Measurements from ENCODE around the gene XK.
A peak's percentile ranks its signal among the peaks of the same experiment; 100 is the strongest.

XK gene

DNA sequence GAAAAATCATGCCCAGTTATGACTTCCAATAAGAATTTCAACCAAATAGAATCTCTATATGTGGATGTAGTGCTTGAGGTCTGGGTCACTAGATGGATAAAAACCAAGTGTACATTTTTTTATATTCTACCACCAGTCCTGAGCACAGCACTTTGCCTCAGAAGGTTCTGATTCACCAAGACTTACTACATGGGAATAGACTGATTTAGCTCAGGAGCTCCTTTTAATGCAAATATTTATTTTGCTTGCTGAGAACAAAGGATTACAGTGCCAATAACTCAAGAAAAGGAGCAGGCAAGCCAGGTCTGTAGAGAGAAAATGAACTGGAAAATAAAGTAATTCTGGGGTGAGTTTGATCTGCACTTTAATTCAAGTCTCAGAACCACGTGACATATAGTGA, 6.4 kb upstream of the XK start:
- no peak for DNase-seq (ENCODE audit: low read depth)

DNA sequence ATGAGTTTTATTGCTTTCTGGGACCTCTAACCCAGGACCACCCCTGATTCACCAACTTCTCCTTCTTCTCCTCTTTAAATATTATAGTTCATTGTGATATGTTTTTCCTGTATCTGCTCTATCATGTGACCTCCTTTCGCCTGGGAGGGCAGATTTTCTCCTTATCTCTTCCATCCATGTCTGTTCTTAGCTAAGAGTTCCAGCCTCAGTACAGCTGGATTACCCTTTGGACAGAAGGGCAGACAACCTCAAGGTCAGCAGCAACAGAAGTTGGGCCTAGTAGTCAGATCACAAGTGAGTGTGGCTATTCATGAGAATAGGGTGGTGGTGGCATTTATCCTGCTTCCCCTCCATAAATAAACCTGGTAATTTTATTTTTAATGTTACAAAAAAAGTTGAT, 5.7 kb upstream of the XK start:
- DNase-seq (ENCODE audit: low read depth): no peak

DNA sequence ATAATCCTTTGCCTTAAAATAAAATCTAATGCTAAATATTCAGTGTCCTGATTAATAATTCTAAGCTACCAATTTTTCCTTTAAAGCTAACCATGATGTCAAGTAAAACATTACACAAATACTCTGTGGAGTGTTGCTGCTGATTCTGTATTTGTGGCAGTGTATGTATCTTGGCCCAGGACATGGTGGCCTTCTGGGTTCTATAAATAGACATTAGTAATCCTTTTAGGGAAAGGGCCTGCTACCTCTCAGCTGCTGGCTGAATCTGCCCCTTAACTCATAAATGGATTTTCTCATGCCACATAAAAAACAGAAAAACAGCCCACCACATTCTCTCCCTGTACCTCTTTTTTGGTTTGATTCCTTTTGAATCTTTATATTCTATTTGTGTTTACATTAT, 1.2 kb upstream of the XK start:
- no peak for DNase-seq (ENCODE audit: low read depth)

DNA sequence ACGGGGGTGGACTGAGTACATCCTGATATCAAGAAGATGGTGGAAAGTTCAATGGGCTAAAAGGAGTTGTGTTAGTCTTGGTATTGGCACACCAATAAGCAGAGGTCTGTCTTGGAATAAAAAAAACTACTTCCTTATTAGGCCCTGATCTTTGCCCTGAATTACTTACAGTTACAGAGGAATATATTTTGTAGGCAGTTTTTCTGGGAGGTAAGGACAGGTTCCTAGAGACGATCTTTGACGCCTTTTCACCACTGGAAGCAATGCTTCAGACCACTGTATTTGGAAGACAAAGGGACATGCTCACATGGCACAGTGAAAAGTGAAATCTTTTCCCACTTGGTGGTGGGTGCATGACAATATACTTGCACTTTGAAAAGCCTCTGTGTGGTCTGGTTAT, 618 bp upstream of the XK start:
- DNase-seq (ENCODE audit: low read depth): no peak

DNA sequence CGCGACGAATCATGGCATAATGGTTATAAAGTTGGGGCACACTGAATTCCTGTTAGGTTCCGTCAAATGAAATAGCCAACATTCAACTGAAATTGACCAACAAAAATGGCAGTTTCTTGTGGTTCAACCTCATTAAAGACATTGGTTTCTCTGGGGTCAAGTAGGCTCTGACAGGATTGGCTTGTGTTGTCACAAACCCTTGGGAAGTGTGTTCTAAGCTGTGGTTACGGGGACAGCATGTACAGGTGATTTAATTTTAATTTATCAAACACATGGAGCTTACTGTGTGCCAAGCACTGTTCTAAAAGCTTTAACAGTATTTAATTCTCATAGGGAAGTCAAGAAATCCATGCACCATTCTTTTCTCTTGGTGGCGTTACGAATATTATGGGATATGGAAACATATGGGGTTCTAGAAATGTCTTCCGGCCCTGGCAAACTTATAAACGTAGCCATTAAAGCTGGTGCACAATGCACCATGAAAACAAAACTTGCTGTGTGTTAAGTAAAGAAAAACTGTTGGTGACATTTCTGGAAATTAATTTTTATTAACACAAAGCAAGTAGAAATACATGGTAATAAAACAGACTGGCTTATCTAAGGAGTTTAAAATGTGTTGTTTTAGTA, 891 bp downstream of the XK start:
- no peak for DNase-seq (ENCODE audit: low read depth)

DNA sequence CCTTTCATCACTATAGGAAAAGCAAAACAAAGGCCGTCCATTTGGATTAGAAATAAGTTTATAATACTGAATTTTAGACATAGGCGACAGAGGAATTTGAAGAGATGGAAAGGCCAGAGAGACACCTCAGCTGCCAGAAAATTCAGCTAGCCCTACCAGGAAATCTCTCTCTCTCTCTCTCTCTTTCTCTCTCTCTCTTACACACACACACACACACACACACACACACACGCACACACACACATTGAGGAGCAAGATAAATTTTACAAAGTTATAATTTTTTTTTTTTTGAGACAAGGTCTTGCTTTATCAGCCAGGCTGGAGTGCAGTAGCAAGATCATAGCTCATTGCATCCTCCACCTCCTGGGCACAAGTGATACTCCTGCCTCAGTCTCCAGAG, 1.4 kb downstream of the XK start:
- DNase-seq (ENCODE audit: low read depth): no peak

DNA sequence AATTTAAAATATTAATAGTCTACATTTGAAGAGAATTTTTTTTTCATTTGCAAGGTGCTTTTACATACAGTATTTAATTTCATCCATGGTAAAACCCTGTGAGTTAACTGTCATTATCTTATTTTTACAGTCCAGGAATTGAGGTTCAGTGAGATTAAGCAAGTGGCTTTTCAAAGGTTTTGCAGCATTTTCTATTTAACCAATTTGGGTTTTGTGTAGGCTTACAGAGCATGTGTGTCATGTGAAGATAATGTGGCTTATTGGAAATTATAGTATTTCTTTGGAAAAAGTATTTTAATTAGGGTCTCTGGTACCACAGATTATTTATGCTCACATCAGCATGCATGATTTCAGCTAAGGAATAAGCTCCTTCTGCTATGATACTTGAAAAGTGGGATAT, 4.5 kb downstream of the XK start:
- no peak for DNase-seq (ENCODE audit: low read depth)

- no peak for DNase-seq (ENCODE audit: low read depth)
Measured at GRCh38 chrX:37692918-37693317, 7.3 kb downstream of the XK start.

DNA sequence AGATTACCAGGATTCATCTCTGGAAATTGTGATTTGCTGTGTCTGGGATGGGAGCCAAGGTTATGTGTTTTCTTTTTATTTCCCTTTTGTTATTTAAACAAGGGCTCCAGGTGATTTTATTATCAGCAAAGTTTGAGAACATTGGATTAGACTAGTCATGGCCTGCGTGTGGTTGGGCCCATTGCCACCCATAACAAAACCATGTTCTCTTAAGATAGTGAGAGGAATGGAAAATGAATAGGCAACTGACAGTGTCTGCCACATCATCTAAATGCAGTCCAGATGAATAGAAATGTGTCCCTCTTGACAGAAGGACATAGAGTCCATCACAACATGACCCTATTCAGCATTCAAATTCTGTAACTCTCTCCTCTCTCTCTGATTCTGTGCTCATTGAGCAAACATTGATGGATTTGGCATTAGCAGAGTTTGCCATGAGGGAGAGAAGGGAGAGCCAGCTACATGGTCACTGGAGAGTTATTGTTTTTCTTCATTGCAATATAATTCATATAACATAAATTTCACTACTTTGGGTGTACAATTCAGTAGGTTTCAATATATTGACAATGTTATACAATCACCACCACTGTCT, 11.7 kb downstream of the XK start:
- no peak for DNase-seq (ENCODE audit: low read depth)

- no peak for DNase-seq (ENCODE audit: low read depth)
Measured at GRCh38 chrX:37701588-37701987, 16.0 kb downstream of the XK start.

GRCh38 chrX:37711991-37712390, 26.4 kb downstream of the XK start:
- no peak for DNase-seq (ENCODE audit: low read depth)

DNA sequence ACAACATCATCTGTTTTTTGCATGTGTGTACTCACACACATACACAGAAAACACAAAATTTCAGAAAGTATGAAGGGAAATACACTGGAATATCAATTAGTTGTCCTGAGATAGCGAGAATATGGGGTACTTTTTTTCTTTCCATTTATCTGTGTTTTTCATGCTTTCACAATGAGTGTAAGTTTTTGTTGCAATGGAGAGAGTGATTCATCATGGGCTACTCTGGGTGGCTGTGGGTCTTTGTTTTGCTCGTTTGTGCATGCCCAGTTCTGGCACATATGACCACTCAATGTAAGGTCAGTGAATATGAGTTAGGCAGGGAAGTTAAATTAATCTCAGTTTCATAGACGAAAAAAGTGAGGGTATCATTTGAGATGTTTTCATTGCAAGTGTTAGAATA, 26.9 kb downstream of the XK start:
- no peak for DNase-seq (ENCODE audit: low read depth)

- no peak for DNase-seq (ENCODE audit: low read depth)
Measured at GRCh38 chrX:37714479-37714878, 28.9 kb downstream of the XK start.

- no peak for DNase-seq (ENCODE audit: low read depth)
Measured at GRCh38 chrX:37716602-37717001, 31.0 kb downstream of the XK start.

DNA sequence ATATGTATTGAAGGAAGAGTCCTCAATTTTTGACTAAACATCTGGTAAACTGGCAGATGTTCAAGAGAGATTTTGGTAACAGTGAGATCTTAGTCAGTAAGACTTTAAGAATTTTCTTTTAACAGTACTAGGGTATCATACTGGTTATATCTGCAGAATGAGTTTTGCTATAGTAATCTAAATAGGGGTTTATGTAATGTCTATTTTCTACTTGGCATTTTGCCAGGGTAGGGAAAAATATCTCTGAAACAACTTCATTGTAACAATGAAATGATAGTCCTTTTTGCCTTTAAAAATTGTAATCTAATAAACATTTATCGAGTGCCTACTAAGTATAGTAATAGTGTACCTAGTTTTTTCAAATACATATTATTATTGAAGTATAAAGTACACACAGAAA, 32.1 kb downstream of the XK start:
- no peak for DNase-seq (ENCODE audit: low read depth)

GRCh38 chrX:37722595-37722994, 37.0 kb downstream of the XK start:
- no peak for DNase-seq (ENCODE audit: low read depth)

GRCh38 chrX:37726346-37726745, 40.8 kb downstream of the XK start:
- DNase-seq (ENCODE audit: low read depth): no peak

DNA sequence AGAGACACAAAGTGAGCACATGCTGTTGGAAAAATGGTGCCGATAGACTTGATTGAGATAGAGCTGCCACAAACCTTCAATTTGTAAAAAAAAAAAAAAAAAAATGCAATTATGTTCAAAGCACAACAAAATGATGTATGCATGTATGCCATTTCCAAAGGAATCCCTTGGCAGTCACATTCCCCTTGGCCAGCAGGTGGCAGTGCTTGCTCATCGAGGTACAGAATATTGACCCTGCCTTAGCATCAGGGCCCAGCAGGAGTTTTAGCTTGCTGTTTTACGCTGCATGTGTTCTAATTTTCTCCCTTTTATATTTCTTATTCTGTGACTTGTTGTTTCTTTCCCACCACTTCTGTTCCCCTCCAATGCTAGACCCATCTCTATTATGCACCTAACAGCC, 59.8 kb downstream of the XK start:
- DNase-seq (ENCODE audit: low read depth): peak; percentile 41

- no peak for DNase-seq (ENCODE audit: low read depth)
Measured at GRCh38 chrX:37745835-37746217, 60.2 kb downstream of the XK start.

GRCh38 chrX:37746218-37746941, 60.8 kb downstream of the XK start:
- DNase-seq (ENCODE audit: low read depth): peak; percentile 4

- DNase-seq (ENCODE audit: low read depth): no peak
Measured at GRCh38 chrX:37746951-37747350, 61.4 kb downstream of the XK start.

DNA sequence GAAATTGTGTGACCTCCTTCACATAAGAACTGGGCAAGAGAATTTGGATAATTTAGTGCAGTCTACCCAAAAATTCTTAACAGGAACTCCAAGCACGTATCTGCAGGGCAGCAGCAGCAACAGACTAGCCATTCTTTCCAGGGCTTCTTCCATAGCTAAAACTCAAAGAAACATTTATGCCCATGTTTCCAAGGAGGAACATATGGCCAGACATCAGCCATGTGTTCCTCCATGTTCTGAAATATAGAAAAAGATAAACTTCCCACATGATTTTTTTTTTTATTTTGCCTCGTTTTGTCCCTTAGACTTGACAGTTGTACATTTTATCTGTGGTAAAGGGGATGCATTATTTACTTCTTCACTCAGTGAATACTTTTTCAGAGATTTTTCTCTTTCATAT, 66.7 kb downstream of the XK start:
- DNase-seq (ENCODE audit: low read depth): no peak

DNA sequence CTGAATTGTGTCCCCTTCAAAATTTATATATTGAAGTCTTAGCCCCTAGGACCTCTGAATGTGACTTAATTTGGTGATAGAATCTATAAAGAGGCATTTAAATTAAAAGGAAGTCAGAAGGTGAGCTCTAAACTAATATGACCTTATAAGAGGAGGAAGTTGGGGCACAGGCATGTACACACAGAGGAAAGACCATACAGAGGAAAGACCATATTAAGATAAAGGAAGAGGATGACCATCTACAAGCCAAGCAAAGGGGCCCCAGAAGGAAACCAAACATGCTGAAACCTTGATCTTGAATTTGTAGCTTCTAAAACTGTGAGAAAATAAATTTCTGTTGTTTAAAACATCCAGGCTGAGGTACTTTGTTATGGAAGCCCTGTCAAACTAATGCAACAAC, 67.3 kb downstream of the XK start:
- no peak for DNase-seq (ENCODE audit: low read depth)

GRCh38 chrX:37753384-37753783, 67.8 kb downstream of the XK start:
- DNase-seq (ENCODE audit: low read depth): no peak
